CD8-positive, alpha-beta memory T cell (primary cell): ENCODE data around the gene PNPLA1. TPM values are rescaled to one million over a fixed set of nuclear protein-coding genes. Genes with fewer than 3 reads are reported as not detected.
A peak's percentile ranks its signal among the peaks of the same experiment; 100 is the strongest.

Experiments used
- CTCF ChIA-PET: fragments of 350-600 bp; sonication (Branson Sonifier 250); formaldehyde crosslinking; loops from one replicate; lab custom pipeline; 2021; ENCODE audit warnings: antibody characterized with exemption; lab: Charles Lee
- POLR2A ChIA-PET: fragments of 350-600 bp; sonication (Branson Sonifier 250); formaldehyde crosslinking; loops from one replicate; lab custom pipeline; 2021; ENCODE audit warnings: antibody characterized with exemption; lab: Charles Lee
- DNase-seq, 5 donors: peaks; one replicate each; pipeline versions ENCODE4 v3.0.0 to v3.0.0-alpha.2; 2020 to 2022; ENCODE audit warnings: mixed read lengths in 1 of 5
- H3K27ac ChIP-seq: one replicate; pipeline ENCODE4 v1.7.0; 2013; ENCODE audit warnings: low read depth, mild to moderate bottlenecking, low read length, moderate library complexity
- H3K27me3 ChIP-seq: 2 replicates; pipeline ENCODE4 v1.7.0; 2013; ENCODE audit warnings: low read length, mild to moderate bottlenecking; ENCODE audit not compliant: insufficient read depth, poor library complexity, severe bottlenecking
- H3K36me3 ChIP-seq: 2 replicates; pipeline ENCODE4 v1.7.0; 2013; ENCODE audit warnings: mild to moderate bottlenecking, low read length, moderate library complexity; ENCODE audit not compliant: insufficient read depth
- H3K4me1 ChIP-seq: 2 replicates; pipeline ENCODE4 v1.7.0; 2013; ENCODE audit warnings: mild to moderate bottlenecking, low read length, moderate library complexity; ENCODE audit not compliant: insufficient read depth
- H3K4me3 ChIP-seq: 2 replicates; pipeline ENCODE4 v1.7.0; 2013; ENCODE audit warnings: mild to moderate bottlenecking, low read length
- H3K9me3 ChIP-seq: 2 replicates; pipeline ENCODE4 v1.7.0; 2013; ENCODE audit warnings: mild to moderate bottlenecking, low read length
- H3K27ac Mint-ChIP-seq, 8 donors: one replicate each; pipeline ENCODE4 v1.8.0; 2020 to 2021; ENCODE audit warnings: mixed read lengths in 8 of 8, mild to moderate bottlenecking in 6 of 8, inconsistent platforms in 3 of 8, moderate library complexity in 3 of 8
- H3K27me3 Mint-ChIP-seq, 2 donors: one replicate each; pipeline ENCODE4 v1.8.0; 2020 to 2021; ENCODE audit warnings: mixed read lengths in 2 of 2, mild to moderate bottlenecking in 1 of 2, moderate library complexity in 1 of 2
- H3K36me3 Mint-ChIP-seq, 3 donors: one replicate each; pipeline ENCODE4 v1.8.0; 2020 to 2021; ENCODE audit warnings: mixed read lengths in 3 of 3, inconsistent platforms in 1 of 3, mild to moderate bottlenecking in 1 of 3
- H3K4me1 Mint-ChIP-seq, 3 donors: one replicate each; pipeline ENCODE4 v1.8.0; 2020 to 2021; ENCODE audit warnings: mixed read lengths in 3 of 3, inconsistent platforms in 1 of 3, mild to moderate bottlenecking in 1 of 3
- H3K4me3 Mint-ChIP-seq, 7 donors: one replicate each; pipeline ENCODE4 v1.8.0; 2020 to 2021; ENCODE audit warnings: mixed read lengths in 7 of 7, mild to moderate bottlenecking in 6 of 7, moderate library complexity in 4 of 7, inconsistent platforms in 2 of 7
- H3K9me3 Mint-ChIP-seq, 5 donors: one replicate each; pipeline ENCODE4 v1.8.0; 2020 to 2022; ENCODE audit warnings: mixed read lengths in 5 of 5, mild to moderate bottlenecking in 3 of 5, moderate library complexity in 2 of 5, inconsistent platforms in 1 of 5
- polyA plus RNA-seq: library from polyadenylated mRNA; unstranded; fragments of 300-500 nt; fragmentation: Illumina TruSeq; gene quantifications from one replicate; pipeline ENCODE4 v1.2.3, GENCODE V29; 2021
- total RNA-seq, 2 experiments: library from RNA; stranded (reverse); gene quantifications; one replicate each; pipeline ENCODE4 v1.2.3, GENCODE V29; 2021

Gene PNPLA1
- total and polyA plus RNA-seq, 3 experiments from 2014 or later, result not detected

GRCh38 chr6:36227379-36228228, 42.3 kb upstream of the PNPLA1 start:
- peaks cover 0 to 3% (median 0%) of the 10 kb centered on the region in 3 donors for H3K4me1 Mint-ChIP-seq
- no peak overlapping the region for H3K27ac ChIP-seq
- POLR2A ChIA-PET, result no interaction called here
- peaks cover 21% of the 10 kb centered on the region for H3K36me3 ChIP-seq
- H3K27me3 Mint-ChIP-seq, result no peaks in the 10 kb centered on the region
- H3K36me3 Mint-ChIP-seq, result peaks cover 13 to 95% (median 18%) of the 10 kb centered on the region in 3 donors
- CTCF ChIA-PET, result interaction anchor here (1.3 kb wide), 1 partner anchor 133 kb away, joined by 4 read pairs; no protein-coding TSS in a partner anchor
- no peaks in the 10 kb centered on the region for H3K9me3 Mint-ChIP-seq
- no peak for DNase-seq
- no peak overlapping the region for H3K4me3 Mint-ChIP-seq
- no peak overlapping the region for H3K4me3 ChIP-seq
- H3K27me3 ChIP-seq, result no peaks in the 10 kb centered on the region
- H3K4me1 ChIP-seq, result no peaks in the 10 kb centered on the region
- H3K27ac Mint-ChIP-seq, result peak overlapping the region in 4 of 8 donors; percentile 54 to 75 (median 62)
- H3K9me3 ChIP-seq, result no peaks in the 10 kb centered on the region

DNA sequence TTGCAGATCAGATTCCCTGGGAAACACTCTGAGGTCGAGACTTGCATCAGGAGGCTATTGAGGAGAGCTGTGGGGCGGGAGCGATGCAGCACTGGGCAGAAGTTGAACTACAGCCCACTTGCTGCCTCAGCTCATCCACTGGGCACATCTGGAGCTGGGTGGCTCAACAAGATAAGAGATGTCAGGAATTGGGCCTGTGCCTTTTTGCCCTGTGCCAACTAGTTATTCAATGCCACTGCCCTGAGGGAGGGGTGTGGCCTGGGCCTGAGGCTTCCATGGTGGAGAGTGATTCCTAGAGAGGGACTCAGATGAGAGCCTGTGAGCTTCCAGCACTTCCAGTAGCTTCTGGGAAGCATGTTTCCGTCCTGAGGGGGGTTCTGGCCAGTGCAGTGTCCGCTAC, 40.6 kb upstream of the PNPLA1 start:
- ChIA-PET CTCF (no interaction called here), POLR2A (no interaction called here)
- Histone ChIP-seq H3K27ac (no peak overlapping the region), H3K27me3 (no peaks in the 10 kb centered on the region), H3K36me3 (peaks cover 15% of the 10 kb centered on the region), H3K4me3 (no peak overlapping the region), H3K4me1 (no peaks in the 10 kb centered on the region), H3K9me3 (no peaks in the 10 kb centered on the region)
- peaks cover 8 to 94% (median 15%) of the 10 kb centered on the region in 3 donors for H3K36me3 Mint-ChIP-seq
- H3K4me1 Mint-ChIP-seq, result peaks cover 0 to 3% (median 0%) of the 10 kb centered on the region in 3 donors
- DNase-seq, result no peak
- no peak overlapping the region for H3K4me3 Mint-ChIP-seq
- H3K27ac Mint-ChIP-seq, result peak overlapping the region in 2 of 8 donors; percentile 12 to 75
- H3K9me3 Mint-ChIP-seq, result no peaks in the 10 kb centered on the region
- no peaks in the 10 kb centered on the region for H3K27me3 Mint-ChIP-seq

- H3K36me3 ChIP-seq, result peaks cover 15% of the 10 kb centered on the region
- DNase-seq, result no peak
- no peak overlapping the region for H3K4me3 ChIP-seq
- peaks cover 0 to 3% (median 3%) of the 10 kb centered on the region in 3 donors for H3K4me1 Mint-ChIP-seq
- no peaks in the 10 kb centered on the region for H3K9me3 Mint-ChIP-seq
- CTCF ChIA-PET, result no interaction called here
- H3K27ac ChIP-seq, result no peak overlapping the region
- no peaks in the 10 kb centered on the region for H3K9me3 ChIP-seq
- H3K27me3 ChIP-seq, result no peaks in the 10 kb centered on the region
- peak overlapping the region in 3 of 8 donors; percentile 21 to 85 (median 83) for H3K27ac Mint-ChIP-seq
- H3K4me1 ChIP-seq, result no peaks in the 10 kb centered on the region
- peaks cover 8 to 85% (median 13%) of the 10 kb centered on the region in 3 donors for H3K36me3 Mint-ChIP-seq
- POLR2A ChIA-PET, result no interaction called here
- H3K4me3 Mint-ChIP-seq, result no peak overlapping the region
- H3K27me3 Mint-ChIP-seq, result peaks cover 0 to under 1% of the 10 kb centered on the region in 2 donors
These were observed 39.5 kb upstream of the PNPLA1 start for GRCh38 chr6:36230371-36230770.

DNA sequence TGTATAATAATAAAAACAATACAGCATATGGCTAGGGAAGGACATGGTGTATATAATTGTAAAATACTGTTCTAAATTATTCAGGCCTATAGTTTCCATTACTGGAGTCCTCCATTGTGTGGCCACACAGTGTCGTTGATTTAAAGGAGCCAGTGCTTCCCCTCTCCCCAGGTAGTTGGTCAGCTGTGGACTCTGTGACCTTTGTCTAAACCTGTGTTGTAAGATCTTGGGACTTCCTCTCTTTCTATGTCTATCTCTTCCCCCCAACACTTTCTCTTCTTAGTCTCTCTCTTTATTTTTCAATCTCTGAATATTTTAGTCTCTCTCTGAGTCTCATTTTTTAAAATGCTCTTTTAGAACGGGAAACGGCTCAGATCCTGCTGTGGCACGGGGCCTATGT, 37.7 kb upstream of the PNPLA1 start:
- no peak overlapping the region for H3K4me3 ChIP-seq
- H3K27me3 Mint-ChIP-seq, result peaks cover 0 to 3% of the 10 kb centered on the region in 2 donors
- peaks cover 15% of the 10 kb centered on the region for H3K36me3 ChIP-seq
- no peaks in the 10 kb centered on the region for H3K27me3 ChIP-seq
- H3K36me3 Mint-ChIP-seq, result peaks cover 5 to 70% (median 15%) of the 10 kb centered on the region in 3 donors
- peak overlapping the region in 3 of 8 donors; percentile 14 to 73 (median 37) for H3K27ac Mint-ChIP-seq
- H3K9me3 Mint-ChIP-seq, result no peaks in the 10 kb centered on the region
- no peak overlapping the region for H3K4me3 Mint-ChIP-seq
- H3K4me1 Mint-ChIP-seq, result peaks cover 0 to 3% (median 3%) of the 10 kb centered on the region in 3 donors
- no peaks in the 10 kb centered on the region for H3K4me1 ChIP-seq
- H3K27ac ChIP-seq, result no peak overlapping the region
- H3K9me3 ChIP-seq, result no peaks in the 10 kb centered on the region
- CTCF ChIA-PET, result no interaction called here
- POLR2A ChIA-PET, result no interaction called here
- DNase-seq, result no peak

DNA sequence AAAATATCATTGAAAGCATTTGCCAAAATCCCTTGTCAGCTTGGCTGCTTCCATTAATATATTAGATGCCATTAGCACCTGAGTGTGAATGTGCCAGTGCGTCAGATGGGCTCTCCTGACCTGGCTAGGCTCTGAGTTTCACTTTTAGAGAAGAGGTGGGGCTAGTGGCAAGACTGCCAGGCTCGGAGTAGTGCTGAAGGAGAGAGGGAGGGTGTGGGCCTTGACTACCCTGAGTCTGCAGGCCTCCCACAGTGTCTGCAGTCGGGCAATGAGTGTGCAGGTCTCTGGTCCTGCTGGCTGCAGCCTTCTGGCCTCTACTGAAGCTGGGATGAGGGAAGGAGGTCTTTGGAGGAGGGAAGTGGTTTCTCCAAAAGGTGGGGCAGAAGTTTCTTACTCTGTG, 34.6 kb upstream of the PNPLA1 start:
- Mint-ChIP-seq H3K9me3 (no peaks in the 10 kb centered on the region), H3K4me3 (no peak overlapping the region), H3K27ac (peak overlapping the region in 1 of 8 donors; percentile 37), H3K36me3 (peaks cover 8 to 39% (median 15%) of the 10 kb centered on the region in 3 donors), H3K27me3 (peaks cover 0 to 3% of the 10 kb centered on the region in 2 donors), H3K4me1 (peaks cover 0 to 3% (median 3%) of the 10 kb centered on the region in 3 donors)
- ChIA-PET POLR2A (no interaction called here), CTCF (no interaction called here)
- DNase-seq, result no peak
- Histone ChIP-seq H3K27me3 (no peaks in the 10 kb centered on the region), H3K9me3 (no peaks in the 10 kb centered on the region), H3K27ac (no peak overlapping the region), H3K36me3 (peaks cover 9% of the 10 kb centered on the region), H3K4me1 (no peaks in the 10 kb centered on the region), H3K4me3 (no peak overlapping the region)

- Mint-ChIP-seq H3K27ac (no peak overlapping the region), H3K9me3 (no peaks in the 10 kb centered on the region), H3K4me3 (no peak overlapping the region)
These were observed 34.0 kb upstream of the PNPLA1 start for GRCh38 chr6:36235862-36236261.

DNA sequence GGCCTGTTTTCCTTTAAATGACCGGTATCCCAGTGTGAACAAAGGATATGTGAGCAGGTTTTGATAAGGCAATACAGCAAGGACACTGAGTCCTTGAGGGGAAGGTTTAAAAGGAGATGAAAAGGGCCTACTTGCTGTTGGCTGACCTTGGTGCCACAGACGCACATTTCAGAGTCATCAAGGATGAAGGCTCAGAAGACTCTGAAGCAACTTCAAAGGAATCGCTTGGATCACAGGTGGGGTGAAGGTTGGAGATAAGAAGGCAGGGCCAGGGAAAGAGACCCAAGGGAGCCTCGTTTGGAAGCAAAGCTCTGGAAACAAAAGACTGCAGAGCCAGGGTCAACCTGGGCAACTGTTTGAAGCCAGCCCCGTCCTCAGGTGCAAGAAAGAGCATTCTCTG, 30.1 kb upstream of the PNPLA1 start:
- no peaks in the 10 kb centered on the region for H3K27me3 ChIP-seq
- H3K36me3 ChIP-seq, result no peaks in the 10 kb centered on the region
- H3K4me3 ChIP-seq, result no peak overlapping the region
- ChIA-PET CTCF (no interaction called here), POLR2A (no interaction called here)
- no peak overlapping the region for H3K27ac ChIP-seq
- no peaks in the 10 kb centered on the region for H3K9me3 Mint-ChIP-seq
- H3K36me3 Mint-ChIP-seq, result peaks cover 4 to 10% (median 4%) of the 10 kb centered on the region in 3 donors
- peaks cover 5 to 9% of the 10 kb centered on the region in 2 donors for H3K27me3 Mint-ChIP-seq
- no peak for DNase-seq
- H3K9me3 ChIP-seq, result no peaks in the 10 kb centered on the region
- H3K4me1 Mint-ChIP-seq, result peaks cover 5 to 7% (median 5%) of the 10 kb centered on the region in 3 donors
- H3K27ac Mint-ChIP-seq, result peak overlapping the region in 1 of 8 donors; percentile 47
- no peaks in the 10 kb centered on the region for H3K4me1 ChIP-seq
- no peak overlapping the region for H3K4me3 Mint-ChIP-seq

More at GRCh38 chr6:36235862-36236261, 34.0 kb upstream of the PNPLA1 start:
- ChIA-PET POLR2A (no interaction called here), CTCF (no interaction called here)
- no peaks in the 10 kb centered on the region for H3K4me1 ChIP-seq
- Mint-ChIP-seq H3K4me1 (peaks cover 0 to 3% (median 3%) of the 10 kb centered on the region in 3 donors), H3K27me3 (peaks cover 0 to 3% of the 10 kb centered on the region in 2 donors), H3K36me3 (peaks cover 8 to 33% (median 14%) of the 10 kb centered on the region in 3 donors)
- H3K27me3 ChIP-seq, result no peaks in the 10 kb centered on the region
- H3K9me3 ChIP-seq, result no peaks in the 10 kb centered on the region
- DNase-seq, result no peak
- peaks cover 6% of the 10 kb centered on the region for H3K36me3 ChIP-seq
- no peak overlapping the region for H3K27ac ChIP-seq
- no peak overlapping the region for H3K4me3 ChIP-seq

GRCh38 chr6:36241728-36242127, 28.1 kb upstream of the PNPLA1 start:
- DNase-seq, result no peak
- Histone ChIP-seq H3K27ac (no peak overlapping the region), H3K4me1 (no peaks in the 10 kb centered on the region), H3K36me3 (no peaks in the 10 kb centered on the region), H3K4me3 (no peak overlapping the region), H3K9me3 (no peaks in the 10 kb centered on the region), H3K27me3 (no peaks in the 10 kb centered on the region)
- peaks cover 0 to 14% (median 1%) of the 10 kb centered on the region in 3 donors for H3K36me3 Mint-ChIP-seq
- ChIA-PET CTCF (interaction anchor here (1.5 kb wide), 1 partner anchor 60 kb away, joined by 3 read pairs; no protein-coding TSS in a partner anchor), POLR2A (no interaction called here)
- peaks cover 5 to 6% of the 10 kb centered on the region in 2 donors for H3K27me3 Mint-ChIP-seq
- peaks cover 5 to 7% (median 5%) of the 10 kb centered on the region in 3 donors for H3K4me1 Mint-ChIP-seq
- no peak overlapping the region for H3K27ac Mint-ChIP-seq
- no peak overlapping the region for H3K4me3 Mint-ChIP-seq
- no peaks in the 10 kb centered on the region for H3K9me3 Mint-ChIP-seq
